Measurements from ENCODE around the gene LITAF.
A peak's percentile ranks its signal among the peaks of the same experiment; 100 is the strongest.

LITAF gene

DNA sequence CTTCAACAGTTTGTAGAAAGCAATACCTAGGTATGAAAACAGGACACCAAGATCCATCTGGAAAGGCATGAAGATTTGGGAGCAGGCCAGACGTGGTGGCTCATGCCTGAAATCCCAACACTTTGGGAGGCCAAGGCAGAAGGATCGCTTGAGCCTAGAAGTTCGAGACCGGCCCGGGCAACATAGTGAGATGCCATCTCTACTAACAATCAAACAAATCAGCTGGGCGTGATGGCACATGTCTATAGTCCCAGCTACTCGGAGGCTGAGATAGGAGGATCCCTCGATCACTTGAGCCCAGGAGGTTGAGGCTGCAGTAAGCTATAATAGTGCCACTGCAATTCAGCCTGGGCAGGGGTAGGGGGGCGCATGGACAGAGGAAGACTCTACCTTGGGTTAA is 20.3 kb downstream of the LITAF start (continued):
- TF ChIP-seq, protein P1, sequence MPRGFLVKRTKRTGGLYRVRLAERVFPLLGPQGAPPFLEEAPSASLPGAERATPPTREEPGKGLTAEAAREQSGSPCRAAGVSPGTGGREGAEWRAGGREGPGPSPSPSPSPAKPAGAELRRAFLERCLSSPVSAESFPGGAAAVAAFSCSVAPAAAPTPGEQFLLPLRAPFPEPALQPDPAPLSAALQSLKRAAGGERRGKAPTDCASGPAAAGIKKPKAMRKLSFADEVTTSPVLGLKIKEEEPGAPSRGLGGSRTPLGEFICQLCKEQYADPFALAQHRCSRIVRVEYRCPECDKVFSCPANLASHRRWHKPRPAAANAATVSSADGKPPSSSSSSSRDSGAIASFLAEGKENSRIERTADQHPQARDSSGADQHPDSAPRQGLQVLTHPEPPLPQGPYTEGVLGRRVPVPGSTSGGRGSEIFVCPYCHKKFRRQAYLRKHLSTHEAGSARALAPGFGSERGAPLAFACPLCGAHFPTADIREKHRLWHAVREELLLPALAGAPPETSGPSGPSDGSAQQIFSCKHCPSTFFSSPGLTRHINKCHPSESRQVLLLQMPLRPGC (tag by site-specific recombination; IDR thresholded peaks at IDR 0.05), result no peak
- TF ChIP-seq, protein P2, sequence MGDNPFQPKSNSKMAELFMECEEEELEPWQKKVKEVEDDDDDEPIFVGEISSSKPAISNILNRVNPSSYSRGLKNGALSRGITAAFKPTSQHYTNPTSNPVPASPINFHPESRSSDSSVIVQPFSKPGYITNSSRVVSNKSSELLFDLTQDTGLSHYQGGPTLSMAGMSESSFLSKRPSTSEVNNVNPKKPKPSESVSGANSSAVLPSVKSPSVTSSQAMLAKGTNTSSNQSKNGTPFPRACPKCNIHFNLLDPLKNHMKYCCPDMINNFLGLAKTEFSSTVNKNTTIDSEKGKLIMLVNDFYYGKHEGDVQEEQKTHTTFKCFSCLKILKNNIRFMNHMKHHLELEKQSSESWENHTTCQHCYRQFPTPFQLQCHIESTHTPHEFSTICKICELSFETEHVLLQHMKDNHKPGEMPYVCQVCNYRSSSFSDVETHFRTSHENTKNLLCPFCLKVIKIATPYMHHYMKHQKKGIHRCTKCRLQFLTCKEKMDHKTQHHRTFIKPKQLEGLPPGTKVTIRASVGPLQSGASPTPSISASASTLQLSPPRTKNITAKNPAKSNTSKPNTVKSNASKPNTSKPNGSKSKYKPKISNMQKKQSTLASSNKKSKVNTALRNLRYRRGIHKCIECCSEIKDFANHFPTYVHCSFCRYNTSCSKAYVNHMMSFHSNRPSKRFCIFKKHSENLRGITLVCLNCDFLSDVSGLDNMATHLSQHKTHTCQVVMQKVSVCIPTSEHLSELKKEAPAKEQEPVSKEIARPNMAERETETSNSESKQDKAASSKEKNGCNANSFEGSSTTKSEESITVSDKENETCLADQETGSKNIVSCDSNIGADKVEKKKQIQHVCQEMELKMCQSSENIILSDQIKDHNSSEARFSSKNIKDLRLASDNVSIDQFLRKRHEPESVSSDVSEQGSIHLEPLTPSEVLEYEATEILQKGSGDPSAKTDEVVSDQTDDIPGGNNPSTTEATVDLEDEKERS (tag by site-specific recombination; IDR thresholded peaks at IDR 0.05), result no peak
- no peak for TF ChIP-seq ZNF600 (tag by site-specific recombination; IDR thresholded peaks at IDR 0.05)
- TF ChIP-seq, protein P3, sequence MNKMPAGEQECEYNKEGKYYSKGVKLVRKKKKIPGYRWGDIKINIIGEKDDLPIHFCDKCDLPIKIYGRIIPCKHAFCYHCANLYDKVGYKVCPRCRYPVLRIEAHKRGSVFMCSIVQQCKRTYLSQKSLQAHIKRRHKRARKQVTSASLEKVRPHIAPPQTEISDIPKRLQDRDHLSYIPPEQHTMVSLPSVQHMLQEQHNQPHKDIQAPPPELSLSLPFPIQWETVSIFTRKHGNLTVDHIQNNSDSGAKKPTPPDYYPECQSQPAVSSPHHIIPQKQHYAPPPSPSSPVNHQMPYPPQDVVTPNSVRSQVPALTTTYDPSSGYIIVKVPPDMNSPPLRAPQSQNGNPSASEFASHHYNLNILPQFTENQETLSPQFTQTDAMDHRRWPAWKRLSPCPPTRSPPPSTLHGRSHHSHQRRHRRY (tag by site-specific recombination; IDR thresholded peaks at IDR 0.05), result no peak
- TF ChIP-seq ZNF274 (IDR thresholded peaks at IDR 0.05; ENCODE audit: low read length), result no peak
- TF ChIP-seq ZNF274 (tag by site-specific recombination; IDR thresholded peaks at IDR 0.05; ENCODE audit: borderline replicate concordance), result no peak
- no peak for TF ChIP-seq HOXC10 (CRISPR knock-in tag; IDR thresholded peaks at IDR 0.05)
- no peak for TF ChIP-seq ZNF529 (tag by site-specific recombination; IDR thresholded peaks at IDR 0.05; ENCODE audit: insufficient replicate concordance)

DNA sequence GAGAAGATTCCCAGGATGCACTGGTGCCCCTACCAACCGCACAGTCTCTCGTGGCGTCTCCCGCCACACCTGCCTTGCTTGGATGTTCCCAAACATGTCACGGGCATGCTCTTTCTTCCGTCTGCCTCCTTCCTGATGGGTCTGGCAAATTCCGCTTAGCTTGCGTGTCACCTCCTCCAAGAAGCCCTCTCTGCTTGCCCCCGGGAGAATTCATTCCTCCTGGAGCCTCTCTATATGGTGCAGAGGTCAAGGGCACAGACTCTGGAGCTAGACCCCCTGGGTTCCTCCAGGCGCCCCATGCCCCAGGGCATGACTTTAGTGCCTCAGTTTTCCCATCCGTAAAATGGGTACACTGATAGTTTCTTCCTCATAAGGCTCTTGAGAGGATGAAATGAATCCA is 21.1 kb downstream of the LITAF start:
- ChIA-PET POLR2A (no interaction called here), CTCF (no interaction called here)
- Histone ChIP-seq H3K4me3 (ENCODE audit: low read depth, low read length) (no peak overlapping the region), H3K9me3 (ENCODE audit: control insufficient read depth, insufficient read depth, low read depth, low read length) (no peaks in the 10 kb centered on the region), H3K36me3 (ENCODE audit: control insufficient read depth in 2 of 2, insufficient read depth in 1 of 2, low read length in 2 of 2) (peaks cover 0 to 6% of the 10 kb centered on the region in 2 experiments; a peak in 2 of 3 replicates), H3K27ac (ENCODE audit: extremely low read depth, low read depth, low read length) (no peak overlapping the region), H3K4me1 (ENCODE audit: control insufficient read depth, insufficient read depth, low read length) (peaks cover 6% of the 10 kb centered on the region; the same call in 1 of the 2 replicates)
- TF ChIP-seq, protein P4, sequence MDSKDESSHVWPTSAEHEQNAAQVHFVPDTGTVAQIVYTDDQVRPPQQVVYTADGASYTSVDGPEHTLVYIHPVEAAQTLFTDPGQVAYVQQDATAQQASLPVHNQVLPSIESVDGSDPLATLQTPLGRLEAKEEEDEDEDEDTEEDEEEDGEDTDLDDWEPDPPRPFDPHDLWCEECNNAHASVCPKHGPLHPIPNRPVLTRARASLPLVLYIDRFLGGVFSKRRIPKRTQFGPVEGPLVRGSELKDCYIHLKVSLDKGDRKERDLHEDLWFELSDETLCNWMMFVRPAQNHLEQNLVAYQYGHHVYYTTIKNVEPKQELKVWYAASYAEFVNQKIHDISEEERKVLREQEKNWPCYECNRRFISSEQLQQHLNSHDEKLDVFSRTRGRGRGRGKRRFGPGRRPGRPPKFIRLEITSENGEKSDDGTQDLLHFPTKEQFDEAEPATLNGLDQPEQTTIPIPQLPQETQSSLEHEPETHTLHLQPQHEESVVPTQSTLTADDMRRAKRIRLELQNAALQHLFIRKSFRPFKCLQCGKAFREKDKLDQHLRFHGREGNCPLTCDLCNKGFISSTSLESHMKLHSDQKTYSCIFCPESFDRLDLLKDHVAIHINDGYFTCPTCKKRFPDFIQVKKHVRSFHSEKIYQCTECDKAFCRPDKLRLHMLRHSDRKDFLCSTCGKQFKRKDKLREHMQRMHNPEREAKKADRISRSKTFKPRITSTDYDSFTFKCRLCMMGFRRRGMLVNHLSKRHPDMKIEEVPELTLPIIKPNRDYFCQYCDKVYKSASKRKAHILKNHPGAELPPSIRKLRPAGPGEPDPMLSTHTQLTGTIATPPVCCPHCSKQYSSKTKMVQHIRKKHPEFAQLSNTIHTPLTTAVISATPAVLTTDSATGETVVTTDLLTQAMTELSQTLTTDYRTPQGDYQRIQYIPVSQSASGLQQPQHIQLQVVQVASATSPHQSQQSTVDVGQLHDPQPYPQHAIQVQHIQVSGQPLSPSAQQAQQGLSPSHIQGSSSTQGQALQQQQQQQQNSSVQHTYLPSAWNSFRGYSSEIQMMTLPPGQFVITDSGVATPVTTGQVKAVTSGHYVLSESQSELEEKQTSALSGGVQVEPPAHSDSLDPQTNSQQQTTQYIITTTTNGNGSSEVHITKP (tag by site-specific recombination; IDR thresholded peaks at IDR 0.05), result 0 out of 2 replicates have a peak, but pooled peaks have one; percentile 21
- TF ChIP-seq, protein P5, sequence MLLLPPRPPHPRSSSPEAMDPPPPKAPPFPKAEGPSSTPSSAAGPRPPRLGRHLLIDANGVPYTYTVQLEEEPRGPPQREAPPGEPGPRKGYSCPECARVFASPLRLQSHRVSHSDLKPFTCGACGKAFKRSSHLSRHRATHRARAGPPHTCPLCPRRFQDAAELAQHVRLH (tag by site-specific recombination; IDR thresholded peaks at IDR 0.05), result no peak

DNA sequence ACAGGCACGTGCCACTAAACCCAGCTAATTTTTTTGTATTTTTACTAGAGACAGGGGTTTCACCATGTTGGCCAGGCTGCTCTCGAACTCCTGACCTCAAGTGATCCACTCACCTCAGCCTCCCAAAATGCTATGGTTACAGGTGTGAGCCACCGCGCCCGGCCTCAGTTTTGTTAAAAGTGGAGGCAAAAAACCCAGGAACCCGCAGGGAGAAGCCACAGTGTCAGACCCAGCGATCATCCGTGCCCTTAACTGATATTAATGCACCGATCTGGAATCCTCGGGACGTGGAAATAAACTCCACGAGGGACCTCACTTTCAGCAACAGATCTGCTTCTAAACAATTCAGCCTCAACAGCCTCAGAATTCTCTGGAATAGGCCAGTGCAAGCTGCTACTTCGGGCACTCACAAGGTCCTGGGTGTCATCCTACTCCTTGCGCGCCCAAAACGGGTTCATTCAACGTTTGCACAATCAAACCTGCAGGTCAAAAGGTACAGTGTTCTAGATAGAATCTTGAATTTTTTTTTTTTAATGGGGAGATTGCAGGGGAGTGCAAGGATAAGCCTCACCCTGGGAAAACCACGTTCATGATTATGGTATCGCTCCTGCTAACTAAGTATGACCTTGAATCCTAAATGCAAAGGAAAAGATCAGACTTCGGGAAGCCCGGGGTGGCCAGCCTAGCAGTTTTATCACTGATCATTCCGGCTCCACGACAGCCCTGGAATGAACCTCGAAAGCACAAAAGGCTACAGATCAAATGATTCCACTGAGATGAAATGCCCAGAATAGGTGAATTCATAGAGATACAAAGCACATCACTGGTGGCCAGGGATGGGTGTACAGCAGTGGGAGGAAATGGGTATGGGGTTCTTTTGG is 22.4 kb downstream of the LITAF start:
- POLR2A ChIA-PET, result no interaction called here
- Histone ChIP-seq H3K36me3 (ENCODE audit: control insufficient read depth in 2 of 2, insufficient read depth in 1 of 2, low read length in 2 of 2) (peaks cover 0 to 2% of the 10 kb centered on the region in 2 experiments; a peak in 2 of 3 replicates), H3K4me1 (ENCODE audit: control insufficient read depth, insufficient read depth, low read length) (peaks cover 6% of the 10 kb centered on the region; the same call in 1 of the 2 replicates), H3K27ac (ENCODE audit: extremely low read depth, low read depth, low read length) (no peak overlapping the region), H3K9me3 (ENCODE audit: control insufficient read depth, insufficient read depth, low read depth, low read length) (no peaks in the 10 kb centered on the region), H3K4me3 (ENCODE audit: low read depth, low read length) (no peak overlapping the region)
- CTCF ChIA-PET, result no interaction called here
- TF ChIP-seq ZNF843 (tag by site-specific recombination; IDR thresholded peaks at IDR 0.05), result no peak
- TF ChIP-seq ZSCAN16 (tag by site-specific recombination; IDR thresholded peaks at IDR 0.05), result no peak
